Measurements from ENCODE around the gene CUL3. TPM values are rescaled to one million over a fixed set of nuclear protein-coding genes. Genes with fewer than 3 reads are reported as not detected.
A peak's percentile ranks its signal among the peaks of the same experiment; 100 is the strongest.
"Not testable (repeated sequence)": the region's sequence is repeated elsewhere in the genome, so short reads cannot be mapped to it uniquely, and the experiment has no call there.

CUL3 gene
- polyA plus RNA-seq, 2 donors: 74.8 to 159 TPM

DNA sequence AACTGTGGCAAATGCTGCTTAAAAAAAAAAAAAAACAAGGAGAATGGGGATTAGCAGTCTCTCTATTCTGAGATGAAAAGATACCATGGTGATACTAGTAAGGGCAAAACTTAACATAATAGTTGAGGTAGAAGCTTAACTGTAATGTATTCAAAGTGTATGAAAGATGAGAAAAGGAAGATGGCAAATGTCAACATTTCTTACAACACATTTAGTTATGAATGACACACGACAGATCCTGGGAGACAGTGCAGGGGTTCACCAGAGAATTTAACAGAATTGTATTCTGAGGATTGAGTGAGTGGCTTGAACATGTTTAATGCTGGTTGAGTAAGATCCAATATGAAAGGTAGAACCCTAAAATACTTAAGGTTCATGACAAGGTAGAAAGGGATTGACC is 52.7 kb downstream of the CUL3 start:
- Histone ChIP-seq H3K4me3 (ENCODE audit: low read depth in 1 of 2, low read length in 2 of 2) (no peak overlapping the region), H3K27me3 (ENCODE audit: control insufficient read depth in 1 of 2, insufficient read depth in 2 of 2, low read length in 2 of 2) (no peaks in the 10 kb centered on the region), H3K27ac (ENCODE audit: low read depth in 2 of 2, low read length in 1 of 2) (no peak overlapping the region), H3K36me3 (ENCODE audit: control insufficient read depth in 2 of 2, insufficient read depth in 2 of 2, low read length in 1 of 2) (peaks cover 0 to 4% of the 10 kb centered on the region in 2 donors), H3K4me1 (ENCODE audit: control insufficient read depth in 2 of 2, insufficient read depth in 2 of 2, low read length in 1 of 2) (no peaks in the 10 kb centered on the region), H3K9me3 (ENCODE audit: control insufficient read depth in 2 of 2, insufficient read depth in 1 of 2, low read depth in 1 of 2, low read length in 1 of 2) (no peaks in the 10 kb centered on the region)
- WGBS, 2 donors: 97% methylated on average over 1 of the region's 1 CpG

- H3K36me3 ChIP-seq (ENCODE audit: control insufficient read depth in 2 of 2, insufficient read depth in 2 of 2, low read length in 1 of 2): peaks cover 0 to 4% of the 10 kb centered on the region in 2 donors
- no peaks in the 10 kb centered on the region for H3K9me3 ChIP-seq (ENCODE audit: control insufficient read depth in 2 of 2, insufficient read depth in 1 of 2, low read depth in 1 of 2, low read length in 1 of 2)
- H3K27ac ChIP-seq (ENCODE audit: low read depth in 2 of 2, low read length in 1 of 2): peak overlapping the region; percentile 2 to 22
- H3K27me3 ChIP-seq (ENCODE audit: control insufficient read depth in 1 of 2, insufficient read depth in 2 of 2, low read length in 2 of 2): no peaks in the 10 kb centered on the region
- WGBS, 2 donors: 60 to 93% methylated on average over 3 of the region's 3 CpGs
- H3K4me3 ChIP-seq (ENCODE audit: low read depth in 1 of 2, low read length in 2 of 2): no peak overlapping the region
- no peaks in the 10 kb centered on the region for H3K4me1 ChIP-seq (ENCODE audit: control insufficient read depth in 2 of 2, insufficient read depth in 2 of 2, low read length in 1 of 2)
Measured at GRCh38 chr2:224528171-224528570, 57.0 kb downstream of the CUL3 start.

GRCh38 chr2:224525774-224526173 is 59.4 kb downstream of the CUL3 start:
- H3K27ac ChIP-seq (ENCODE audit: low read depth in 2 of 2, low read length in 1 of 2): no peak overlapping the region
- no peaks in the 10 kb centered on the region for H3K4me1 ChIP-seq (ENCODE audit: control insufficient read depth in 2 of 2, insufficient read depth in 2 of 2, low read length in 1 of 2)
- WGBS, 2 donors: 86 to 93% methylated on average over 1 of the region's 1 CpG
- H3K36me3 ChIP-seq (ENCODE audit: control insufficient read depth in 2 of 2, insufficient read depth in 2 of 2, low read length in 1 of 2): no peaks in the 10 kb centered on the region
- H3K4me3 ChIP-seq (ENCODE audit: low read depth in 1 of 2, low read length in 2 of 2): no peak overlapping the region
- H3K9me3 ChIP-seq (ENCODE audit: control insufficient read depth in 2 of 2, insufficient read depth in 1 of 2, low read depth in 1 of 2, low read length in 1 of 2): no peaks in the 10 kb centered on the region
- no peaks in the 10 kb centered on the region for H3K27me3 ChIP-seq (ENCODE audit: control insufficient read depth in 1 of 2, insufficient read depth in 2 of 2, low read length in 2 of 2)

DNA sequence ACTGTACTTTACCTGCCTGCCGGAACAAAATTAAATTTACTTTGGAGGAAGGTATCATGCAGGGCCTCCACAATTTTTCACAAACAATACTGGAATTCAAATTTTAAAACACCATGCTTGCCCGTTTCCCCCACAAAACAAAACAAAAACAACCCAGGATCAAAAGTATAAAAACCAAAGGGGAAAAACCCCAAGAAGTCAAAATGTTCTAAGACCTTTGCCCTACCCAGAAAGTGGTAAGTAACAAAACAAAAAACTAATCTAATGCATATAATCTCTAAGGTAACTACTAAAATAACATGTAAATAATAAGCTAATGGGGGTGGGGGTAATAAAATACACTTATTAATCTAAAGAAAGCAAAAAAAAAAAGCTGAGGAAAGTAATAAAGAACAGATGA is 60.5 kb downstream of the CUL3 start:
- WGBS, 2 donors: 78 to 85% methylated on average over 2 of the region's 2 CpGs
- Histone ChIP-seq H3K4me3 (ENCODE audit: low read depth in 1 of 2, low read length in 2 of 2) (no peak overlapping the region), H3K27me3 (ENCODE audit: control insufficient read depth in 1 of 2, insufficient read depth in 2 of 2, low read length in 2 of 2) (no peaks in the 10 kb centered on the region), H3K27ac (ENCODE audit: low read depth in 2 of 2, low read length in 1 of 2) (no peak overlapping the region), H3K36me3 (ENCODE audit: control insufficient read depth in 2 of 2, insufficient read depth in 2 of 2, low read length in 1 of 2) (no peaks in the 10 kb centered on the region), H3K9me3 (ENCODE audit: control insufficient read depth in 2 of 2, insufficient read depth in 1 of 2, low read depth in 1 of 2, low read length in 1 of 2) (no peaks in the 10 kb centered on the region), H3K4me1 (ENCODE audit: control insufficient read depth in 2 of 2, insufficient read depth in 2 of 2, low read length in 1 of 2) (peaks cover 0 to 2% of the 10 kb centered on the region in 2 donors)

GRCh38 chr2:224523626-224524577 is 61.3 kb downstream of the CUL3 start:
- WGBS, 2 donors: 81 to 84% methylated on average over 6 of the region's 6 CpGs
- no peak overlapping the region for H3K4me3 ChIP-seq (ENCODE audit: low read depth in 1 of 2, low read length in 2 of 2)
- peaks cover 0 to 2% of the 10 kb centered on the region in 2 donors for H3K4me1 ChIP-seq (ENCODE audit: control insufficient read depth in 2 of 2, insufficient read depth in 2 of 2, low read length in 1 of 2)
- no peaks in the 10 kb centered on the region for H3K27me3 ChIP-seq (ENCODE audit: control insufficient read depth in 1 of 2, insufficient read depth in 2 of 2, low read length in 2 of 2)
- no peaks in the 10 kb centered on the region for H3K36me3 ChIP-seq (ENCODE audit: control insufficient read depth in 2 of 2, insufficient read depth in 2 of 2, low read length in 1 of 2)
- H3K27ac ChIP-seq (ENCODE audit: low read depth in 2 of 2, low read length in 1 of 2): peak overlapping the region; percentile 13 to 22
- H3K9me3 ChIP-seq (ENCODE audit: control insufficient read depth in 2 of 2, insufficient read depth in 1 of 2, low read depth in 1 of 2, low read length in 1 of 2): no peaks in the 10 kb centered on the region

DNA sequence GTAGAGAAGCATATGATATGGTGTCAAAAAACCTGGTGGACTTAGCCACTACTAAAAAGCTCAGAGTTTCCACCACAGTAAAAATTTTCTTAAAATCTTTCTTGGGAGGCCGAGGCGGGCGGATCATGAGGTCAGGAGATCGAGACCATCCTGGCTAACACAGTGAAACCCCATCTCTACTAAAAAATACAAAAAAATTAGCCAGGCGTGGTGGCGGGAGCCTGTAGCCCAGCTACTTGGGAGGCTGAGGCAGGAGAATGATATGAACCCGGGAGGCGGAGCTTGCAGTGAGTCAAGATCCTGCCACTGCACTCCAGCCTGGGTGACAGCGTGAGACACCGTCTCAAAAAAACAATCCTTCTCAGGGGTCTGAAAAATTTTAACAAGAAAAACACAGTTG is 62.7 kb downstream of the CUL3 start:
- not testable (repeated sequence) for H3K4me1 ChIP-seq (ENCODE audit: control insufficient read depth in 2 of 2, insufficient read depth in 2 of 2, low read length in 1 of 2)
- WGBS, 2 donors: 97 to 98% methylated on average over 10 of the region's 10 CpGs

DNA sequence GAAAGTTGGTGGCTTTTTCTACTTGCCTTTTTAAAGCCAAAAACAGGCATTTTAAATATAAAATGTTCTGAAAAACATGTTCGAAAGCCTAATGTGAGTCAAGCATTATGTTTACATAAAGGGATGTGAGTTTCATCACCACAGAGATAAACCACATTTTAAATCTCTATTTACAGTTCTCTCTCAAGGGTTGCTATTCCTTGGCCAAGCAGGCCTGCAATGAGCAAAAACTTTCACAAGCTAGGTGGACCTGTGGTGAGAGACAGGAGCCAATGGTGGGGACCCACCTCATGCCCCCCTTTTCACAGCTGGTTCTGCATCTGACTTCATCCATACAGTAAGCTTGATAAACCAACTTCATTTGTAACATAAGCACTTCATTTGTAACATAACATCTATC is 65.1 kb downstream of the CUL3 start:
- H3K27ac ChIP-seq (ENCODE audit: low read depth in 2 of 2, low read length in 1 of 2): peak overlapping the region in 1 of 2 donors; percentile 31

More for the DNA sequence above, 62.7 kb downstream of the CUL3 start:
- H3K9me3 ChIP-seq (ENCODE audit: control insufficient read depth in 2 of 2, insufficient read depth in 1 of 2, low read depth in 1 of 2, low read length in 1 of 2); H3K27me3 ChIP-seq (ENCODE audit: control insufficient read depth in 1 of 2, insufficient read depth in 2 of 2, low read length in 2 of 2); H3K27ac ChIP-seq (ENCODE audit: low read depth in 2 of 2, low read length in 1 of 2); H3K36me3 ChIP-seq (ENCODE audit: control insufficient read depth in 2 of 2, insufficient read depth in 2 of 2, low read length in 1 of 2); H3K4me3 ChIP-seq (ENCODE audit: low read depth in 1 of 2, low read length in 2 of 2): not testable (repeated sequence)

DNA sequence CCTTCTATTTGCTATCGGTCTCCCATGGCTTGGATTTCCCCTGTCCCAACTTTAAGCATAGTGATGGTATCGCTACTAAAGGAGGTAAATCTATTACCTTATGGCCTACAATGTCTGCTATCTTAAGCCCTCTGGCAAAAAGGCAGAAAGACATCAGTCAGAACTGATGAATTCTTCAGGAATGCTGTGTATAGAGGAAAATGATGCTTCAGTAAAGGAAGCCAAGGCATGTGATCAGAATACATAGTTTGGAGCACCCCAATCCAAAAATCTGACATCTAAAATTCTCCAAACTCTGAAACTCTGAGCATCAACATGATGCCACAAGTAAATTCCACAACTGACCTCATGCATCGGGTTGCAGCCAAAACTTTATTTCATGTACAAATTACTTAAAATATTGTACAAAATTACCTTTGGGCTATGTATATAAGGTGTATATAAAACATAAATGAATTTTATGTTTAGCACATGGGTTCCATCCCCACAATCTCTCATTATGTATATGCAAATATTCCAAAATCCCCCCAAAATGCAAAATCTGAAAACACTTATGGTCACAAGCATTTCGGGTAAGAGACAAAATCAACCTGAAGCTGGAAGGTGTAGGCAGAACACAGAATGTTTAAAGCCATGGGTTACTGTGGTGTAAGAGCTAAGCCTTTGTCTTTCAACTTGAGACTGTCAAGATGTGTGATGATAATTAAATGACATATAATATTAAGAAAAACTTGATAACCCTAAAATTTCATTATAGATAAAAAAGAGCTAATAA is 66.2 kb downstream of the CUL3 start:
- H3K27ac ChIP-seq (ENCODE audit: low read depth in 2 of 2, low read length in 1 of 2): no peak overlapping the region
- no peaks in the 10 kb centered on the region for H3K36me3 ChIP-seq (ENCODE audit: control insufficient read depth in 2 of 2, insufficient read depth in 2 of 2, low read length in 1 of 2)
- no peak overlapping the region for H3K4me3 ChIP-seq (ENCODE audit: low read depth in 1 of 2, low read length in 2 of 2)
- WGBS, 2 donors: 86 to 91% methylated on average over 4 of the region's 4 CpGs
- no peaks in the 10 kb centered on the region for H3K27me3 ChIP-seq (ENCODE audit: control insufficient read depth in 1 of 2, insufficient read depth in 2 of 2, low read length in 2 of 2)
- peaks cover 0 to 2% of the 10 kb centered on the region in 2 donors for H3K4me1 ChIP-seq (ENCODE audit: control insufficient read depth in 2 of 2, insufficient read depth in 2 of 2, low read length in 1 of 2)
- no peaks in the 10 kb centered on the region for H3K9me3 ChIP-seq (ENCODE audit: control insufficient read depth in 2 of 2, insufficient read depth in 1 of 2, low read depth in 1 of 2, low read length in 1 of 2)

More for the DNA sequence above, 65.1 kb downstream of the CUL3 start:
- Histone ChIP-seq H3K4me1 (ENCODE audit: control insufficient read depth in 2 of 2, insufficient read depth in 2 of 2, low read length in 1 of 2) (peaks cover 0 to 2% of the 10 kb centered on the region in 2 donors), H3K4me3 (ENCODE audit: low read depth in 1 of 2, low read length in 2 of 2) (no peak overlapping the region), H3K27me3 (ENCODE audit: control insufficient read depth in 1 of 2, insufficient read depth in 2 of 2, low read length in 2 of 2) (no peaks in the 10 kb centered on the region), H3K36me3 (ENCODE audit: control insufficient read depth in 2 of 2, insufficient read depth in 2 of 2, low read length in 1 of 2) (no peaks in the 10 kb centered on the region), H3K9me3 (ENCODE audit: control insufficient read depth in 2 of 2, insufficient read depth in 1 of 2, low read depth in 1 of 2, low read length in 1 of 2) (no peaks in the 10 kb centered on the region)
- 28 to 29% methylated on average over 1 of the region's 1 CpG for WGBS, 2 donors

- Histone ChIP-seq H3K36me3 (ENCODE audit: control insufficient read depth in 2 of 2, insufficient read depth in 2 of 2, low read length in 1 of 2) (no peaks in the 10 kb centered on the region), H3K4me1 (ENCODE audit: control insufficient read depth in 2 of 2, insufficient read depth in 2 of 2, low read length in 1 of 2) (peaks cover 0 to 2% of the 10 kb centered on the region in 2 donors), H3K27me3 (ENCODE audit: control insufficient read depth in 1 of 2, insufficient read depth in 2 of 2, low read length in 2 of 2) (no peaks in the 10 kb centered on the region), H3K27ac (ENCODE audit: low read depth in 2 of 2, low read length in 1 of 2) (no peak overlapping the region), H3K9me3 (ENCODE audit: control insufficient read depth in 2 of 2, insufficient read depth in 1 of 2, low read depth in 1 of 2, low read length in 1 of 2) (no peaks in the 10 kb centered on the region), H3K4me3 (ENCODE audit: low read depth in 1 of 2, low read length in 2 of 2) (no peak overlapping the region)
- WGBS, 2 donors: 80 to 81% methylated on average over 2 of the region's 2 CpGs
Measured at GRCh38 chr2:224517963-224518362, 67.2 kb downstream of the CUL3 start.

Measured in esophagus (tissue), 2 donors.